ENCODE results near the gene NOL4L. TPM values are rescaled to one million over a fixed set of nuclear protein-coding genes. Genes with fewer than 3 reads are reported as not detected.

NOL4L gene
- total and polyA plus RNA-seq, 8 donors, result 3.8 to 54.0 (median 15.0) TPM

DNA sequence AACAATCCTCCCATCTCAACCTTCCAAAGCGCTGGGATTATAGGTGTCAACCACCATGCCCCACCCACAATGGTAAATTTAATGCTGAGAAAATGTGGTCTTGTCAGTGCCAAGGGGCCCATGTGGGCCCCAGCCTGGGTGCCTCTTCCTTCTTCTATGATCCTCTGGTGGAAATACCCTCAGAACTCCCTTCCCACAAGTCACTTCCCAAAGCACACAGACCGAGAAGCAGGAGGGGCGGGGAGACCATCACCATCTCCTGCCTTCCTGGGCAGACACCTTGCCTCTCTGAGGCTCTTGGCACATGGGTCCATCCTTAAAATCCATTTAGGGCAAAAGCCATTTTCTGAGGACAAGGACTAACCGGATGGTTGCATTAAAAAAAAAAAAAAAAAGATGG lies 59.0 kb downstream of the NOL4L start:
- no peaks in the 10 kb centered on the region for H3K9me3 ChIP-seq
- TF ChIP-seq EP300 (IDR thresholded peaks at IDR 0.05), result no peak
- no peak for TF ChIP-seq POLR2A (IDR thresholded peaks at IDR 0.05)
- no peak for TF ChIP-seq POLR2AphosphoS5 (IDR thresholded peaks at IDR 0.05)
- TF ChIP-seq, protein P1, sequence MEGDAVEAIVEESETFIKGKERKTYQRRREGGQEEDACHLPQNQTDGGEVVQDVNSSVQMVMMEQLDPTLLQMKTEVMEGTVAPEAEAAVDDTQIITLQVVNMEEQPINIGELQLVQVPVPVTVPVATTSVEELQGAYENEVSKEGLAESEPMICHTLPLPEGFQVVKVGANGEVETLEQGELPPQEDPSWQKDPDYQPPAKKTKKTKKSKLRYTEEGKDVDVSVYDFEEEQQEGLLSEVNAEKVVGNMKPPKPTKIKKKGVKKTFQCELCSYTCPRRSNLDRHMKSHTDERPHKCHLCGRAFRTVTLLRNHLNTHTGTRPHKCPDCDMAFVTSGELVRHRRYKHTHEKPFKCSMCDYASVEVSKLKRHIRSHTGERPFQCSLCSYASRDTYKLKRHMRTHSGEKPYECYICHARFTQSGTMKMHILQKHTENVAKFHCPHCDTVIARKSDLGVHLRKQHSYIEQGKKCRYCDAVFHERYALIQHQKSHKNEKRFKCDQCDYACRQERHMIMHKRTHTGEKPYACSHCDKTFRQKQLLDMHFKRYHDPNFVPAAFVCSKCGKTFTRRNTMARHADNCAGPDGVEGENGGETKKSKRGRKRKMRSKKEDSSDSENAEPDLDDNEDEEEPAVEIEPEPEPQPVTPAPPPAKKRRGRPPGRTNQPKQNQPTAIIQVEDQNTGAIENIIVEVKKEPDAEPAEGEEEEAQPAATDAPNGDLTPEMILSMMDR (IDR thresholded peaks at IDR 0.05), result no peak
- H3K4me1 ChIP-seq, result peaks cover 5 to 49% (median 37%) of the 10 kb centered on the region in 4 donors
- no peak overlapping the region for H3K27ac ChIP-seq
- H3K27me3 ChIP-seq, result no peaks in the 10 kb centered on the region
- H3K36me3 ChIP-seq, result no peaks in the 10 kb centered on the region
- WGBS, 5 donors, result 90 to 94% (median 93%) methylated on average over 4 of the region's 4 CpGs
- no peak for DNase-seq
- no peak overlapping the region for H3K4me3 ChIP-seq
- intact Hi-C loops (cut with DNase I; ENCODE audit: low total_unique reads), result no loop called here

DNA sequence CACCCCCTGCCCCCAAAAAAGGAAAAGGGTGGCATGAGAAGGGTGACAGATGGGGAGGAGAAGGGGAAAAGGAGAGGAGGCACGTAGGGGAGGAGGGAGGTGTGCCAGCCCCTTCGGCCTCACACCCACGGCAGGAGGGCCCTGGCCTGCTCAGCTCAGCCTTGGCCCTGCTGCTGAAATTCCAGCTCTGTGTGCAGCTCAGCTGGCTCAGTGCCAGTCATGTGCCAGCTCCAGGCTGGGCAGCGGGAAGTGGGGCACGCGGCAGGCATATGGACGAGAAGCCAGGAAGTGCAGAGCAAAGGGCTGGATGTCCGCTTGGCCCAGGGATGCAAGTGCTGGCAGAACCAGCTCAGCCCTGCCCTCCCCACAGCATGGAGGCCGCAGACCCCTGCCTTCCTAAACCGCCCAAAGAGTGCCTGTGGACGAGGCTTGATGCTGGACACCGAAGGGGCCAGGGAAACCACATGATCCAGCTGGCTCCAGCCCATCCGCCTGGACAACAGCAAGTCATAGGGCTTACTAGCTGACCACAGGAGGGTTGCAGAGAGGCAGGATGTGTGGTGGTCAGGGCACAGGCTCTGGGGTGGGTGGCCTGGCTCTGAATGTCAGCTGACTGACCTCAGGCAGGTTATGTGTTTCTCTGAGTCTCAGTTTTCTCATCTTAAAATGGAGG lies 60.2 kb downstream of the NOL4L start:
- TF ChIP-seq POLR2A (IDR thresholded peaks at IDR 0.05) (no peak), POLR2AphosphoS5 (IDR thresholded peaks at IDR 0.05) (peak; percentile 14 to 68 (median 29)), EP300 (IDR thresholded peaks at IDR 0.05) (no peak)
- H3K27me3 ChIP-seq, result no peaks in the 10 kb centered on the region
- H3K36me3 ChIP-seq, result no peaks in the 10 kb centered on the region
- H3K27ac ChIP-seq, result no peak overlapping the region
- H3K9me3 ChIP-seq, result no peaks in the 10 kb centered on the region
- intact Hi-C loops (cut with DNase I; ENCODE audit: low total_unique reads), result loop anchor here (5.0 kb wide), 1 partner anchor 127 kb away; no protein-coding TSS in a partner anchor
- DNase-seq, result peak; percentile 86 to 92
- 37 to 53% (median 40%) methylated on average over 9 to 13 of the region's 13 CpGs for WGBS, 5 donors
- no peak overlapping the region for H3K4me3 ChIP-seq
- peaks cover 5 to 49% (median 37%) of the 10 kb centered on the region in 4 donors for H3K4me1 ChIP-seq

DNA sequence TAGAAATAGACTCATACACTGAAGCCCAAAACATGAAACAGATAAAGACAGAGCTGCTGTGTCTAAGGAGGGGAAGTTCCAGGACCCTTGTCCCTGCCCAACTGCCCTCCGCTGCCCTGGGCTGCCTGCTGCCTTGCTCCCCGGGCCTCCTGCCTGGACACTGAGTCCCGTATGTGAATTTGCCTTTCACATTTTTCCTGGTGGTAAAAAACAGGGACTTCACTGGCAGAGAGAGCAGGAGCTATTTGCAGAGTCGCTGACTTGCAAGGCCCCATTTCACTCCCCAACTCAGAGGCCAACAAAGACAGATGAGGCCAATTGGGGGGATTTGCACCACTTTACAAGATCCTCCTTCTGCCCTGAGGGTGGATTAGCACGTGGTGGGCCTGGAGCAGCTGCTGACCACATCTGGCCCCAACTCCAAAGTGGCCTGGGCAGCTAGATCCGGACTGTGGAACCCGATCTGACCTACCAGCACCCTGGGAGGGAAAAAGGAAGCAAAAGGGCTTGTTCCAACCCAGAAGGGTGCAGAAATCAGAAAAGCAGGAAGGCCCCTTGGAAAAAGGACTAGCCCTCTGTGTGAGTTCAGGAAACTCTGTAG lies 61.4 kb downstream of the NOL4L start:
- WGBS, 5 donors, result 73 to 88% (median 84%) methylated on average over 7 of the region's 7 CpGs
- no peak for DNase-seq

DNA sequence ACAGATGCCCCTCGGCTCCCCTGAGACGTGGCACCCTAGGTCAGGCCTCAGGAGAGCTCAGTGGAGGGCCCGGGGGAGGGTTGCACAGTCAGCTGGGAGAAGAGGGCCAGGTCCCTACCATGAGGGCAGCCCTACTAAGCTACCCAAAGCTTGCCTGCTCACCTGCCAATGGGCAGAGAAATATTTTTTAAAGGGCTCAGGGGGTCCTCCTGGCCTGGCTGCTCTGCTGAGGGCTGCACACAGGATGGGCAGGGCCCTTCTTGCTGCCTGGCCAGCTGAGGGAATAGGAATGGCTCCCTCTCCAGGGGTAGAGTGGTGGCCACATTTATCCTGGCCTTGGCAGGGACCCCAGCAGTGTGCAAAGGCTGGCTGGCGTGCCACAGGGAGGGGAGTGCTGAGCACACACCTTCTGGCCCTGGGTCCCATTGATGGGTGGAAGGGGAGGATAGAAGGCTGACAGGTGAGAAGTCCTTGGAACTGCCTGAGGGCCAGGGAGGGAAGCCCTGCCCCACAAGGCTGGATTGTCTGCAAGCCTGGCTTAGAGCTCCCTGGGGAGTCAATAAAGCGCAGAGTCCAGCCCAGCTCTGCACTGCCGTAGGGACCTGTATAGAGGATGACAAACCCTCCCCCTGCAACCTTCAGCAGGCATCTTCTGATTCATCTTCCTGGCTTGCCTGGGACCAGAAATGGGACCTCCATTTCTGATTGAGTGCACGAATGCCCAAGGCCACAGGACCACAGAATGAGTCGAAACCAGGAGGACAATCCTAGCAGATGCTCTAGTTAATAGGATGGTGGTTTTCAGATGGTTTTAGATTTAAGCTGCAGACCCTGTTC lies 62.1 kb downstream of the NOL4L start:
- no peaks in the 10 kb centered on the region for H3K27me3 ChIP-seq
- H3K27ac ChIP-seq, result no peak overlapping the region
- no peak overlapping the region for H3K4me3 ChIP-seq
- peaks cover 0 to 14% (median 2%) of the 10 kb centered on the region in 4 donors for H3K36me3 ChIP-seq
- TF ChIP-seq, protein P1 (IDR thresholded peaks at IDR 0.05), result no peak
- no peak for TF ChIP-seq POLR2A (IDR thresholded peaks at IDR 0.05)
- TF ChIP-seq POLR2AphosphoS5 (IDR thresholded peaks at IDR 0.05), result no peak
- TF ChIP-seq EP300 (IDR thresholded peaks at IDR 0.05), result no peak
- peaks cover 5 to 42% (median 31%) of the 10 kb centered on the region in 4 donors for H3K4me1 ChIP-seq
- intact Hi-C loops (cut with DNase I; ENCODE audit: low total_unique reads), result loop anchor here (5.0 kb wide), 1 partner anchor 129 kb away; no protein-coding TSS in a partner anchor
- DNase-seq, result no peak
- no peaks in the 10 kb centered on the region for H3K9me3 ChIP-seq
- WGBS, 5 donors, result 71 to 92% (median 85%) methylated on average over 6 to 8 of the region's 8 CpGs

More for the DNA sequence above, 61.4 kb downstream of the NOL4L start:
- TF ChIP-seq, protein P1 (IDR thresholded peaks at IDR 0.05), result no peak
- TF ChIP-seq POLR2AphosphoS5 (IDR thresholded peaks at IDR 0.05) (no peak), EP300 (IDR thresholded peaks at IDR 0.05) (no peak), POLR2A (IDR thresholded peaks at IDR 0.05) (no peak)
- H3K4me1 ChIP-seq, result peaks cover 5 to 49% (median 35%) of the 10 kb centered on the region in 4 donors
- H3K36me3 ChIP-seq, result peaks cover 0 to 8% (median 0%) of the 10 kb centered on the region in 4 donors
- no peak overlapping the region for H3K4me3 ChIP-seq
- no peak overlapping the region for H3K27ac ChIP-seq
- no peaks in the 10 kb centered on the region for H3K27me3 ChIP-seq
- no peaks in the 10 kb centered on the region for H3K9me3 ChIP-seq
- intact Hi-C loops (cut with DNase I; ENCODE audit: low total_unique reads), result loop anchor here (5.0 kb wide), 1 partner anchor 129 kb away; no protein-coding TSS in a partner anchor
